HG03135 (cell line): ENCODE data around the gene IQCH.
"Not testable (repeated sequence)": the region's sequence is repeated elsewhere in the genome, so short reads cannot be mapped to it uniquely, and the experiment has no call there.

ENCODE experiments used
- ATAC-seq: cut with Tn5 transposase; IDR thresholded peaks from one replicate; pipeline ENCODE4 v1.9.1; 2021; ENCODE audit warnings: mild to moderate bottlenecking, moderate library complexity; ENCODE audit not compliant: unreplicated experiment

The IQCH gene

GRCh38 chr15:67349634-67350033 is 95.0 kb downstream of the IQCH start:
- no peak for ATAC-seq

GRCh38 chr15:67350042-67350441 is 95.5 kb downstream of the IQCH start:
- ATAC-seq = no peak

GRCh38 chr15:67358391-67358790 is 103.8 kb downstream of the IQCH start:
- ATAC-seq = no peak

- ATAC-seq = no peak
Observed at GRCh38 chr15:67358812-67359211, 104.2 kb downstream of the IQCH start.

GRCh38 chr15:67359431-67360079 is 105.0 kb downstream of the IQCH start:
- no peak for ATAC-seq

- no peak for ATAC-seq
Observed at GRCh38 chr15:67361100-67361499, 106.5 kb downstream of the IQCH start.

- ATAC-seq = not testable (repeated sequence)
Observed at GRCh38 chr15:67363712-67364111, 109.1 kb downstream of the IQCH start.

- ATAC-seq = no peak
Observed at GRCh38 chr15:67365994-67366393, 111.4 kb downstream of the IQCH start.

- no peak for ATAC-seq
Observed at GRCh38 chr15:67366904-67367303, 112.3 kb downstream of the IQCH start.

- ATAC-seq = no peak
Observed at GRCh38 chr15:67369359-67369998, 114.9 kb downstream of the IQCH start.

- ATAC-seq = no peak
Observed at GRCh38 chr15:67370206-67370954, 115.8 kb downstream of the IQCH start.

- no peak for ATAC-seq
Observed at GRCh38 chr15:67372543-67372942, 118.0 kb downstream of the IQCH start.

GRCh38 chr15:67372986-67373675 is 118.5 kb downstream of the IQCH start:
- no peak for ATAC-seq

GRCh38 chr15:67373971-67374370 is 119.4 kb downstream of the IQCH start:
- ATAC-seq = no peak

- ATAC-seq = no peak
Observed at GRCh38 chr15:67379530-67379929, 124.9 kb downstream of the IQCH start.

GRCh38 chr15:67380921-67381320 is 126.3 kb downstream of the IQCH start:
- no peak for ATAC-seq

- no peak for ATAC-seq
Observed at GRCh38 chr15:67381416-67382045, 126.9 kb downstream of the IQCH start.

- no peak for ATAC-seq
Observed at GRCh38 chr15:67382723-67383122, 128.1 kb downstream of the IQCH start.

GRCh38 chr15:67383899-67384298 is 129.3 kb downstream of the IQCH start:
- ATAC-seq = no peak

GRCh38 chr15:67384761-67385160 is 130.2 kb downstream of the IQCH start:
- no peak for ATAC-seq

GRCh38 chr15:67385971-67386370 is 131.4 kb downstream of the IQCH start:
- ATAC-seq = no peak
